GM18907 (cell line): ENCODE results near the gene AFAP1L1.

Source experiments
- ATAC-seq: cut with Tn5 transposase; IDR thresholded peaks from one replicate; pipeline ENCODE4 v1.9.1; 2021; ENCODE audit warnings: mild to moderate bottlenecking, moderate library complexity; ENCODE audit not compliant: unreplicated experiment

Gene AFAP1L1

GRCh38 chr5:149271716-149272563 lies at the start of gene AFAP1L1:
Gene AFAP1L1 (plus strand): TSS chr5:149271859. CDS start chr5:149271969, 110 bp downstream.
- no peak for ATAC-seq

DNA sequence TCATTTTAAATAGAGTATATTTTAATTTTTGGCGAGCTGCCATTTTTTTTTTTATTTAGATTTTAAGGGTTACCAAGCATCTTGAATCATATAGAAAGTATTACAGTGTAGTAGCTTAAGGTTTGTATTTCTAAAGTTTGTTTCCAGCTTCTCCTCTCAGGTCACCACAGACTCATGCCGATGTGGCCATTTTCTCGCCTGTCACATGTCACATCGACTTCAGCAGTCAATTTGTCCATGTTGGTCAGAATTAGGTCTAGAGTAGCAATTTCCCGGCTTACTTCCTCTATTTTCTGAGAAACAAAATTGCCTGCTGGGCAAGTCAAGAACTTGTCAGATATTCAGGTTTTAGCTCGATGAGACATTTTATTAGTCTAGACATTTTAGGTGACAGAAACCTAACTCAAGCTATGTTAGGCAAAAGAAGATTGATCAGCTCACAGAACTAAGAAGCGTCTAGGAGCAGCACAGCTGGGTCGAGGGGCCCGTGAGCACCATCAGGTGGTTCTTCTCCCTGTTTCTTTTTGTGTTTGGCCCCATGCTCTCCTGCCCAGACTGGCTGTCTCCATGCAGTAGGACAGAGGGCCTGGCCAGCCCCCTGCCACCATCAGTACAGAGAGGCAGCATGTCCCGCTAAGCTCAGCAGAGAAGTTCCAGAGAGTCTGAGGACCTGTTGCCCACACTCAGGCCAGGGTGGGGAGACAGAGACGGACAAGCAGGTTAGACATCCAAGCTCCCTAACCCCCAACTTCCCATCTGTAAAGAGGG lies 48.4 kb upstream of the AFAP1L1 start:
- no peak for ATAC-seq

DNA sequence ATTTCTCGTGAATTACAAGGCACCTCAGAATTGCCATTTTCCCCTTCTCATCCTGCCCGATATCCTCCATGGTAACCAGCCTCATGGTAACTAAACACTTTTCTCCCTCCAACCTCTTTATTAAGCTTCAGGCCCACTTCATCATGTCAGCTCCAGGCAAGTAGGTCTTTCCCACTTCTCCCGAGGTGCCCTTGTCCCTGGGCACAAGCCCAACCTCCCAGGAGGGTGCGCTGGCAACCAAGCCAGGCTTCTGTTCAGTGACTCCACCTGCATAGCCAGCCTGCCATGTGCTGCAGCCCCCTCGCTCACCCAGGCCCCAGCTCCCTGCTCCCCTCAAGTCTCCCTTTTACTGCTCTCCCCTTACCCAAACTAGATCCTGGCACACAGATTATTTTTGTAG lies 47.4 kb upstream of the AFAP1L1 start:
- no peak for ATAC-seq

DNA sequence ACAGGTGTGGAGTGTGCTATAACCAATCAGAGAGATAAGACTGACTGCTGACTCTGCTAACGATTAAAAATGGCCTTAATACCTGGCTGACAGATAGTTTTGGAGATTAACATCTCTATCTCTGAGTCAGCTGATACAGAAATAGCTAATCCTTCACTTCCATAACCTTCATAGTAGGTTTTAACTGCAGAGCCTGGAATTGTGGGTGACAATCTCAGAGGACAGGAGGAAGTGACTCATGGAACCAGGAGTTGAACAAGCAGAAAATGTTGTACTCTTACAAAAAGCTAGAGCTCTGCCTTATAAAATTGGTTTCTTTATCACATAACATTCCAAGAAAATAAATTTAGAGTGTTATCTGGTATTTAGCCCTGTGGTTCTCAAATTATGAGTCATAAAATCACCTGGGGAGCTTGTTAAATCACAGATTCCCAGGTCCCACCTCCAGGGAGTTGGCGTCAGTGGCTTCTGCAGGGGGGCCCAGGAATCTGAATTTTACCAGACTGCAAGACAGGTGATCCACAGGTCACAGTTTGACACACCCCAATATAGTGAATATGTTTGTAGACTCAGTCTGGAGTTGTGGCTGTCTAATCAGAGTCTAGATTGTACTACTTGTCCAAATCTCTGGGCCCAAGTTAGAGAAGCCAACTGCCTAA lies 44.4 kb upstream of the AFAP1L1 start:
- no peak for ATAC-seq

GRCh38 chr5:149228618-149229297 lies 42.9 kb upstream of the AFAP1L1 start:
- no peak for ATAC-seq

DNA sequence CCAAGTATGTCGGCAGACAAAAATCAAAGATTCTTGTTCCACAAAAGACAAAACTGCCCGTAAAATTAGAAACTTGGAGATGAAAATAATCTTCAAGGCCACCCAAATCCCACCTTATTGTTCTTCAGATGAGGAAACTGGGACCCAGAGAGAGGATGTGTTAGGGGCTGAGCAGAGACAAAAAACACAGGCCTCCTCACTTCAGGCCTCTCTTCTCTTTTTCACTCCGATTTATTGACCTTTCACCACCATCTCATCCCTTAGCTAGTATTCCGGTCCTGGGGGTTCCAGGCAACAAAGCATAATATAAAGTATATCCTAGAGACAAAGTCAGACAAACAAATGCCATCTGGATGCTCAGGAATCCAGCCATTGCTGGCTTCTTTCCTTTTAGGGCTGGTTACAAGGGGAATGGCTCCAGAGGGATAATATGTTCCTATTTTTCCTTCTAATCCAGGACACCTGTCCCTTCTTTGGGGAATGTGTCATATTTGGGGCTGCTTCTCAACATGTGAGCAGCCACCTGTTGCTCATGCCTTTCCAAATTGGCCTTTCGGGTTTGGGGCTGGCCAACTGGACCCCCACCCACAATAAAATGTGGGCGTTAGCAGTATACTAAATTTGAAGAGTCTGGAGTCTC lies 42.2 kb upstream of the AFAP1L1 start:
- no peak for ATAC-seq

DNA sequence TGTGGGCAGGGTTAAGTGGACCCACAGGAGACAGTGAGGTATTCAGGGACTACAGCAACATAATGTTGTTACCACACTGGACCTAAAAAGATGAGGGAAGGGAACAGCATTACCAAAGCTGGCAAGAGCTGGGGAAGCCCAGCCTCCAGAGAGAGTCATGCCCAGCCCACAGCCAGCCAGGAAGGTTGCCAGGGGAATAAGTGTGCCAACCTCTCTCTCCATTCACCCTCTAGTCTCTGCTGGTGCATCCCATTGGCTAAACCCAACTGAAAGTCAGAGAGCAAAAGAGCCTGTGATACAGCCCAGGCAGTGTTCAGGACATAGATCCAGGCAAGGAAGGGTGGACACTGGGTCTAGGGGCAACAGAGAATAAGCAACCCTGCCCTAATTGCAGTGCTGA lies 35.8 kb upstream of the AFAP1L1 start:
- no peak for ATAC-seq

DNA sequence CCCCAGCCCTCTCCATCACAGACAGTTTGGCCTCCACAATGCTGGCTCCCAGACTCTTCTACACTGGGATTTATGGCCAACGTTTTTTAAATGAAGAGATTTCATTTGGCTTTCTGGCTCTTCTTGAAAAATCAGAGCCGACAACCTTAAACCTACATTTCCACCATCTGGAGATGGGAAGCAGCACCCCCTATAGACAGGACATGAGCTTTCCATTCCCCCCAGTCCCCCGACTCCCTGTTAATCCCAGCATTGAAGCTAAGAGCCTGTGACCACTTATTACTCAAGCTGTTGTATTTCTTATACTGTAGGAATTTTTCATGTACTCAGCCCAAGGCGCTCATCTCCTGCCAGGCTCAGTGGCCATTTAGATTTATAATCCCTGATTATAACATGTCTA lies 34.0 kb upstream of the AFAP1L1 start:
- no peak for ATAC-seq

GRCh38 chr5:149238540-149238939 lies 33.1 kb upstream of the AFAP1L1 start:
- ATAC-seq, result no peak

GRCh38 chr5:149239917-149240316 lies 31.7 kb upstream of the AFAP1L1 start:
- no peak for ATAC-seq

- ATAC-seq, result peak; percentile 83
Observed at GRCh38 chr5:149240354-149240998, 31.2 kb upstream of the AFAP1L1 start.

GRCh38 chr5:149242339-149242738 lies 29.3 kb upstream of the AFAP1L1 start:
- no peak for ATAC-seq

GRCh38 chr5:149246906-149247305 lies 24.8 kb upstream of the AFAP1L1 start:
- no peak for ATAC-seq

- ATAC-seq, result no peak
Observed at GRCh38 chr5:149247726-149248125, 23.9 kb upstream of the AFAP1L1 start.

DNA sequence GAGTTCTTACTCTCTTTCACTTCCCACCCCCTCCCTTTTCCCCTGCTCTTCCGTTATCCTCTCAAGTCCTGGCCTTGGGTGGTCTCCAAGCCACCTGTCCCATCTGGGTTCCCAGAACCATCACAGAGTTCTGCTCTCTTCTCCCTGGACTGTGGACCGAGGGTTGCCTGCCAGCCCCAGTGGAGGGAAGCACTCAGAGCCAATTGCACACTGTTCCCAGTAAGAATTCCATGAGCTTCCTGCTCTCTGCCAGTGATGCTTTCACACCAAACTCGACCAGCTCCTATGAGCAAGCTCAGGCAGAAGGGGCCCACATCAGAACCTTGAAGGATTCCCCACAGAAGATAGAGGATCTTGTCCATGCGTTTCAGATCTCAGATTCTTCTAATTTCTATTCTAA lies 20.1 kb upstream of the AFAP1L1 start:
- ATAC-seq, result no peak

GRCh38 chr5:149254506-149254905 lies 17.2 kb upstream of the AFAP1L1 start:
- no peak for ATAC-seq

- ATAC-seq, result no peak
Observed at GRCh38 chr5:149256451-149256850, 15.2 kb upstream of the AFAP1L1 start.

- ATAC-seq, result no peak
Observed at GRCh38 chr5:149257131-149257530, 14.5 kb upstream of the AFAP1L1 start.

DNA sequence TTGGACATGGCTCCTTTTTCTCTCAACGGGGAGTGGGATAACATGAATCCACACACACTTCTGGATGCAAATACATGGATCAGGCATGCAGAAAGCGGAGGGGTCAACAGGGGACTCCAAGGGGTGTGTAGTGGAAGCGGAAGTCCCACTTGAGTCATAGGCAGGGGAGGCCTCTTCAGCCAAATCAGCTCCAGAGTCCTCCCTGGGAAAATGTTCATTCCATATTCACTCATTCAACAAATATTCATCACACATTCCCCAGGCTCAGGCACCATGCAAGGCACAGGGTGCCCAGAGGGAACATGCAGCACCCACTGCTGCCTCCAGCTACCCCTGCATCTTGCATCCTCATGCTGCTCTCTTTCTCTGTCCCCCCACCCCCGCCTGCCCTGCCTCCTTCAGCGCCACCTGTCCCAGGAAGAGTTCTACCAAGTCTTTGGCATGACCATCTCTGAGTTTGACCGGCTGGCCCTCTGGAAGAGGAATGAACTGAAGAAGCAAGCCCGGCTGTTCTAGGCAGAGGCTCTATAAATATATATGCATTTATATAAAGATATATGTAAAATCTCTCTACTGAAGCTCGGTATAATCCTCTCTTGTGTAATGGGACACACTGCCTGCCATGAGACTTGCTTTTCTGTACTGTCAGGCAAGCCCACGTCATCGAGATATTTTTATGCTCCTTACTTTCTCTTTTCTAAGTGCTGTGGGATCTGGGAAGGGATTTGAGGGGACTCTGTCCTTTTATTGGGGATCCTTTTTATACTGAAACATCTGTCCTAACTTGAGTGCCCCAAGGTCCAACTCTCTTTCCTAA lies 13.6 kb upstream of the AFAP1L1 start:
- ATAC-seq, result no peak
